Ovary (tissue), 9 donors: Measurements from ENCODE around the gene KRTAP6-1. TPM values are rescaled to one million over a fixed set of nuclear protein-coding genes. Genes with fewer than 3 reads are reported as not detected.

Source experiments
- DNase-seq, 5 donors: peaks; one replicate each; pipeline ENCODE4 v3.0.0-alpha.2; 2019 to 2020
- H3K27ac ChIP-seq, 2 donors: fragments of 200-600 bp; one replicate each; pipeline versions ENCODE4 v1.5.1 to v1.8.0; 2019 to 2022
- H3K27me3 ChIP-seq: fragments of 200-600 bp; one replicate; pipeline ENCODE4 v1.8.0; 2022
- H3K36me3 ChIP-seq: fragments of 200-600 bp; sonication (generic); one replicate; pipeline ENCODE4 v1.5.1; 2019
- H3K4me1 ChIP-seq: one replicate; pipeline ENCODE4 v1.8.1; 2013; ENCODE audit warnings: mild to moderate bottlenecking, moderate library complexity; ENCODE audit not compliant: insufficient read depth
- H3K4me3 ChIP-seq: fragments of 200-600 bp; sonication (generic); one replicate; pipeline ENCODE4 v1.5.1; 2017
- H3K9me3 ChIP-seq, 2 donors: fragments of 200-600 bp in 1 of 2; sonication (generic) in 1 of 2; one replicate each; pipeline versions ENCODE4 v1.5.1 to v1.8.1; 2013 to 2019; ENCODE audit warnings: mild to moderate bottlenecking in 1 of 2, moderate library complexity in 1 of 2
- CTCF ChIP-seq, 3 donors: fragments of 450-650 bp in 2 of 3; fragments of 200-600 bp in 1 of 3; IDR thresholded peaks; one replicate each; pipeline versions ENCODE4 v1.5.1 to v1.8.0; 2016 to 2022; ENCODE audit warnings: antibody characterized with exemption in 3 of 3, mild to moderate bottlenecking in 1 of 3
- EP300 ChIP-seq: sonication (generic); formaldehyde crosslinking; IDR thresholded peaks from one replicate; pipeline ENCODE4 v1.6.1; 2017; ENCODE audit warnings: antibody characterized with exemption
- POLR2A ChIP-seq: fragments of 450-650 bp; IDR thresholded peaks from one replicate; pipeline ENCODE4 v1.6.1; 2017; ENCODE audit warnings: antibody characterized with exemption, mild to moderate bottlenecking, moderate library complexity
- WGBS, 3 donors: extraction: QIAGEN DNeasy Blood & Tissue Kit in 1 of 3; methylation state at CpG; one replicate each; pipeline versions ENCODE4 v1.1.5 to v1.1.7; 2013 to 2017; 5-methylcytosine and 5-hydroxymethylcytosine counted together
- intact Hi-C, 4 donors: fragments of 100-400 bp; cut with DNase I; formaldehyde crosslinking; loops; one replicate each; pipeline versions ENCODE4 v1.11.0 to v1.15.1; 2022 to 2023
- polyA plus RNA-seq, 2 donors: library from polyadenylated mRNA; stranded (reverse); fragments of 200-250 nt in 1 of 2; fragments of 350-450 nt in 1 of 2; fragmentation: Illumina TruSeq in 1 of 2; extraction: RNeasy Lipid Tissue Mini Kit (QIAGEN cat#74804) in 1 of 2; gene quantifications; one replicate each; pipeline ENCODE4 v1.2.3, GENCODE V29; 2013 to 2014
- total RNA-seq, 7 donors: library from RNA; depleted of rRNA in 2 of 7; stranded (reverse); fragments of >200 nt in 2 of 7; fragmentation: NEBNext Ultra II Directional in 3 of 7; extraction: Animal tissue kit (Norgen Biotek cat#: 25700) in 3 of 7; gene quantifications; one replicate each; pipeline versions ENCODE4 v1.1.0 to v1.2.4, GENCODE V29; 2016 to 2023
- donor health status: DM: no; HTN: no; CAD: no; lungs with moderate emphysema.
- donor health status: DM: no; HTN: no; CAD: no.
- donor health status: Bipolar disorder and iron deficiency.
- donor health status: DM: yes; HTN: yes; CAD: no.
- donor health status: DM: no; HTN: no; CAD: no.
- donor health status: DM: yes; HTN: yes; CAD: no.

Gene KRTAP6-1
- total and polyA plus RNA-seq, 9 donors: not detected

DNA sequence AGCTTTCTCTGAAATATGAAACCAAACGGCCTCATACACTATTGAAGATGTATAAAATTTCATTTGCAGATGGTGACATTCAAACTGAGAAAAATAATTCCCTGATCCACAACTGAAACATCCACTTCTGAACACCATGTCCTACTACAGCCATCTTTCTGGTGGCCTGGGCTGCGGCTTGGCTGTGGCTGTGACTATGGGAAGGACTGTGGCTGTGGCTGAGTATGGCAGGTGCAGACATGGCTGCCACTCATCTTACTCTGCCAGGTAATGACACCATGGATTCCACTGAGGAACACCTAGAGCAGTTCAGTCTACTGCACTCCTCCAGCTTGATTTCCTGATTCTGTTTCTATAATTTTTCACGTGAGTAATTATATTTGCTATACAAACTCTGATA, 6.8 kb upstream of the KRTAP6-1 start, which contains the start of gene KRTAP20-4:
Gene KRTAP20-4, plus strand, starts transcription at position 106 of the 400 bp plus-strand sequence.
- H3K4me1 ChIP-seq: no peaks in the 10 kb centered on the region
- WGBS, 3 donors: 68 to 78% (median 69%) methylated on average over 3 of the region's 3 CpGs
- no peaks in the 10 kb centered on the region for H3K9me3 ChIP-seq
- H3K4me3 ChIP-seq: no peak within 1 kb of the TSS
- no peaks in the 10 kb centered on the region for H3K27me3 ChIP-seq
- H3K36me3 ChIP-seq: no peaks in the 10 kb centered on the region
- no peak for DNase-seq
- intact Hi-C loops: no loop called here
- H3K27ac ChIP-seq: no peak within 1 kb of the TSS
- TF ChIP-seq CTCF (IDR thresholded peaks at IDR 0.05): no peak
- no peak for TF ChIP-seq POLR2A
- TF ChIP-seq EP300: no peak

GRCh38 chr21:30620080-30620479, 6.3 kb upstream of the KRTAP6-1 start:
- no peaks in the 10 kb centered on the region for H3K4me1 ChIP-seq
- no peak for DNase-seq
- H3K36me3 ChIP-seq: no peaks in the 10 kb centered on the region
- no peak for TF ChIP-seq EP300
- TF ChIP-seq POLR2A: no peak
- no peak for TF ChIP-seq CTCF (IDR thresholded peaks at IDR 0.05)
- no peak overlapping the region for H3K4me3 ChIP-seq
- H3K27me3 ChIP-seq: no peaks in the 10 kb centered on the region
- H3K27ac ChIP-seq: no peak overlapping the region
- intact Hi-C loops: no loop called here
- no peaks in the 10 kb centered on the region for H3K9me3 ChIP-seq

DNA sequence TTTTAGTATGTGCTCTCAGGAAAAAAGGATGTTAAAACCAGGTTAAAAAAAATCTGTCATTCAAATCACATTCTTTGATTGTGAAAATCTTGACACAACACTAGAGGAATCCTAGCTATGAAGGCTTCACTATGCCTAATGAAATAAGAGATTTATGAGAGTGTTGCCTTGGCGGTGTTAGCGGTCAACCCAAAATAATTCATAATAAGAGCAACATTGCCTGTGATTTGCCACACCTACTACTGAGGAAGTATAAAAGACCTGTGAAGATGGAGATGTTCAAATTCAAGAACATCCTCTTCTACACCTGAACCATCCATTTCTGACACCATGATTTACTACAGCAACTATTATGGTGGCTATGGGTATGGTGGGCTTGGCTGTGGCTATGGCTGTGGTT, 2.4 kb upstream of the KRTAP6-1 start, which contains the start of gene KRTAP20-1:
Gene KRTAP20-1, plus strand, starts transcription at position 301 of the 400 bp plus-strand sequence. Its CDS starts 30 bp downstream, at position 331.
- Histone ChIP-seq H3K27me3 (no peaks in the 10 kb centered on the region), H3K4me3 (no peak within 1 kb of the TSS), H3K9me3 (no peaks in the 10 kb centered on the region), H3K36me3 (no peaks in the 10 kb centered on the region), H3K4me1 (no peaks in the 10 kb centered on the region), H3K27ac (no peak within 1 kb of the TSS)
- TF ChIP-seq EP300: no peak
- TF ChIP-seq CTCF (IDR thresholded peaks at IDR 0.05): no peak
- 80 to 89% (median 86%) methylated on average over 2 of the region's 2 CpGs for WGBS, 3 donors
- DNase-seq: no peak
- intact Hi-C loops: no loop called here

GRCh38 chr21:30615199-30615598, 1.5 kb upstream of the KRTAP6-1 start:
- Histone ChIP-seq H3K27ac (no peak overlapping the region), H3K27me3 (no peaks in the 10 kb centered on the region), H3K9me3 (no peaks in the 10 kb centered on the region), H3K4me1 (no peaks in the 10 kb centered on the region), H3K4me3 (no peak overlapping the region), H3K36me3 (no peaks in the 10 kb centered on the region)
- intact Hi-C loops: no loop called here
- DNase-seq: no peak
- no peak for TF ChIP-seq POLR2A
- no peak for TF ChIP-seq EP300
- TF ChIP-seq CTCF (IDR thresholded peaks at IDR 0.05): no peak

DNA sequence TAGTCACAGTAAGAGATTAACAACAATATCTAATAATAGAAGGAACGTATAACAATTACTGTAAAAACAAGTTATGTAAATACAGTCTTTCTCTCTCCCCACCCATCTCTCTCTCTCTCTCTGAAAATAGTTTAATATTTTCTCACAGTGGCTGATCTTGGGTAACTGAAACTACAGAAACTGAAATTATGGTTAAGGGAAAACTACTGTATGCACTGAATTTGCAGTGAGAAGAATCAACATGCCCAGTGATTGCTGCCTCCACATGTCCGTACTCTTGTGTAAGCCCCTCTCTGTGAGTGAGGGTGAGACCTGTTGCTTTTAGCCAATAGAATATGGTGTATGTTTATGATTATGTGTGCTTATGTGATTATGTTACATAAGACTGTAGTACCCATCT, 1.6 kb downstream of the KRTAP6-1 start:
- H3K4me1 ChIP-seq: no peaks in the 10 kb centered on the region
- DNase-seq: no peak
- intact Hi-C loops: no loop called here
- H3K27ac ChIP-seq: no peak overlapping the region
- H3K36me3 ChIP-seq: no peaks in the 10 kb centered on the region
- TF ChIP-seq CTCF (IDR thresholded peaks at IDR 0.05) (no peak), POLR2A (no peak), EP300 (no peak)
- no peak overlapping the region for H3K4me3 ChIP-seq
- WGBS, 3 donors: 66 to 75% (median 70%) methylated on average over 2 of the region's 2 CpGs
- H3K9me3 ChIP-seq: no peaks in the 10 kb centered on the region
- no peaks in the 10 kb centered on the region for H3K27me3 ChIP-seq
